Keratinocyte (primary cell): Measurements from ENCODE around the gene LMBR1L.

Experiments
- EZH2 ChIP-seq: IDR thresholded peaks from one replicate; pipeline ENCODE4 v1.6.1; 2012; ENCODE audit warnings: inconsistent platforms, mild to moderate bottlenecking, low read length, moderate library complexity
- TF ChIP-seq, protein P1 (sequence below), 3 experiments: IDR thresholded peaks in 1 of 3; conservative IDR thresholded peaks in 1 of 3; optimal IDR thresholded peaks in 1 of 3; 2 replicates in 2 of 3; 3 replicates in 1 of 3; pipeline versions ENCODE3 to v1.5.1; 2011; ENCODE audit warnings: low read length in 3 of 3, mild to moderate bottlenecking in 3 of 3, moderate library complexity in 2 of 3, control low read depth in 1 of 3, inconsistent platforms in 1 of 3; ENCODE audit not compliant: insufficient read depth in 2 of 3; ENCODE audit errors: extremely low read depth in 1 of 3

DNA sequence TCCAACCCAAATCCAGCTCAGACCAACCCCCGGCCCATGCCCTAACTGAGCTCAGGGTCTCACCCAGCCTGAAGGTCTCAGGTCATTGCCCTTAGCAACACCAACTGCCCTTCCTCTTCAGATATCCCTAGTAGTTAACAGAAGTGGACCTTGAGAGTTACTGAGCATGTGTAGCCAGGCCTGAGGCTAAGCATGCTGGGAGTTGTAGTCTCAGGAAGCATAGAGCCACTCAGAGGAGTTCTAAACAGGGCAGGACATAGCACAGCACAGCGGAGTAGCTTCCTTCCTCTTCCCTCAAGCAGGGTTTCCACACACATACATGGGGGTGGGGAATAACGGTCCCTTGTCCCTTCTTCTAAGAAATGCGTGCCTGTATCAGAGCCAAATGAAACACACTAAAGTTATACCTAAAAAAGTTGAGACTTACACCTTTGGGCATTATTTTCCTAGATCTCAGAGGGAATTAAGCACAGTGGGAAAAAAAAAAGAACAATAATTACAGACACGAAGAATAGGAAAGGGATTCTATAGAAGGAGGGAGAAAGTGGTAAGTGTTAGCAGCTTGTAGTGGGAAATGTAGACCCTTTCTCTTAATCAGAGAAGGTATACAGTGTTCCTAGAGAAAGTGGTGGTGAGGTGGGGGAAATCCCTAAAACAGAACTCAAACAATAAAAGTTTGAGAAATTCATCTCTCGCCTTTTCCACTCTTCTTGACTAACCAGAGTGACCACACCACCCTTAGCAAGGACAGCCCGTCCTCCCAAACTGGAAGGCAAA lies 54.5 kb downstream of the LMBR1L start:
- TF ChIP-seq, protein P1, sequence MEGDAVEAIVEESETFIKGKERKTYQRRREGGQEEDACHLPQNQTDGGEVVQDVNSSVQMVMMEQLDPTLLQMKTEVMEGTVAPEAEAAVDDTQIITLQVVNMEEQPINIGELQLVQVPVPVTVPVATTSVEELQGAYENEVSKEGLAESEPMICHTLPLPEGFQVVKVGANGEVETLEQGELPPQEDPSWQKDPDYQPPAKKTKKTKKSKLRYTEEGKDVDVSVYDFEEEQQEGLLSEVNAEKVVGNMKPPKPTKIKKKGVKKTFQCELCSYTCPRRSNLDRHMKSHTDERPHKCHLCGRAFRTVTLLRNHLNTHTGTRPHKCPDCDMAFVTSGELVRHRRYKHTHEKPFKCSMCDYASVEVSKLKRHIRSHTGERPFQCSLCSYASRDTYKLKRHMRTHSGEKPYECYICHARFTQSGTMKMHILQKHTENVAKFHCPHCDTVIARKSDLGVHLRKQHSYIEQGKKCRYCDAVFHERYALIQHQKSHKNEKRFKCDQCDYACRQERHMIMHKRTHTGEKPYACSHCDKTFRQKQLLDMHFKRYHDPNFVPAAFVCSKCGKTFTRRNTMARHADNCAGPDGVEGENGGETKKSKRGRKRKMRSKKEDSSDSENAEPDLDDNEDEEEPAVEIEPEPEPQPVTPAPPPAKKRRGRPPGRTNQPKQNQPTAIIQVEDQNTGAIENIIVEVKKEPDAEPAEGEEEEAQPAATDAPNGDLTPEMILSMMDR (optimal IDR thresholded peaks at IDR 0.05 in 1 of 3, IDR thresholded peaks at IDR 0.05 in 1 of 3, conservative IDR thresholded peaks at IDR 0.05 in 1 of 3; ENCODE audit: extremely low read depth in 1 of 3, insufficient read depth in 2 of 3, low read length in 3 of 3) = no peak
- TF ChIP-seq EZH2 = no peak
